HG02885 (cell line): Measurements from ENCODE around the gene ARHGEF39.

Experiments
- ATAC-seq: cut with Tn5 transposase; IDR thresholded peaks from one replicate; pipeline ENCODE4 v1.9.1; 2021; ENCODE audit warnings: mild to moderate bottlenecking; ENCODE audit not compliant: unreplicated experiment, poor library complexity

ARHGEF39 gene

GRCh38 chr9:35664531-35665470 is at the start of gene ARHGEF39:
TSS of gene ARHGEF39 (minus strand) at chr9:35665195. CDS start at chr9:35665169, 26 bp downstream.
- peak; percentile 80 for ATAC-seq

GRCh38 chr9:35714123-35714522 is 49.1 kb upstream of the ARHGEF39 start:
- no peak for ATAC-seq

GRCh38 chr9:35713578-35713977 is 48.6 kb upstream of the ARHGEF39 start:
- ATAC-seq = no peak

- no peak for ATAC-seq
These were observed 47.9 kb upstream of the ARHGEF39 start for GRCh38 chr9:35712762-35713400.

GRCh38 chr9:35711501-35712428 is 46.8 kb upstream of the ARHGEF39 start:
- ATAC-seq = no peak

GRCh38 chr9:35710818-35711500 is 46.0 kb upstream of the ARHGEF39 start:
- no peak for ATAC-seq

GRCh38 chr9:35708146-35708545 is 43.2 kb upstream of the ARHGEF39 start:
- ATAC-seq = no peak

GRCh38 chr9:35706951-35707350 is 42.0 kb upstream of the ARHGEF39 start:
- ATAC-seq = no peak

GRCh38 chr9:35705836-35706430 is 40.9 kb upstream of the ARHGEF39 start:
- ATAC-seq = no peak

- ATAC-seq = no peak
These were observed 40.4 kb upstream of the ARHGEF39 start for GRCh38 chr9:35705372-35705771.

- no peak for ATAC-seq
These were observed 39.1 kb upstream of the ARHGEF39 start for GRCh38 chr9:35703906-35704672.

GRCh38 chr9:35702696-35703095 is 37.7 kb upstream of the ARHGEF39 start:
- ATAC-seq = no peak

GRCh38 chr9:35700942-35701341 is 35.9 kb upstream of the ARHGEF39 start:
- ATAC-seq = no peak

- no peak for ATAC-seq
These were observed 35.0 kb upstream of the ARHGEF39 start for GRCh38 chr9:35700031-35700430.

- ATAC-seq = no peak
These were observed 33.2 kb upstream of the ARHGEF39 start for GRCh38 chr9:35698231-35698630.

GRCh38 chr9:35697486-35697885 is 32.5 kb upstream of the ARHGEF39 start:
- no peak for ATAC-seq

GRCh38 chr9:35696520-35697215 is 31.7 kb upstream of the ARHGEF39 start:
- peak; percentile 76 for ATAC-seq

GRCh38 chr9:35695943-35696401 is 31.0 kb upstream of the ARHGEF39 start:
- no peak for ATAC-seq
